GM12878 (cell line): ENCODE data around the gene EIF2A. TPM values are rescaled to one million over a fixed set of nuclear protein-coding genes. Genes with fewer than 3 reads are reported as not detected.

Experiments
- HDGF ChIP-seq: fragments of 450-650 bp; IDR thresholded peaks from 2 replicates; pipeline ENCODE4 v1.6.1; 2016; ENCODE audit warnings: antibody characterized with exemption
- MEF2A ChIP-seq: IDR thresholded peaks from 2 replicates; pipeline ENCODE4 v1.6.1; 2011; ENCODE audit warnings: low read depth, mild to moderate bottlenecking, low read length, moderate library complexity; ENCODE audit not compliant: insufficient read depth
- NFYA ChIP-seq: IDR thresholded peaks from 2 replicates; pipeline ENCODE4 v1.6.1; 2011; ENCODE audit warnings: low read depth, mild to moderate bottlenecking, low read length, improper control_type of control experiment, borderline replicate concordance
- POLR2A ChIP-seq: IDR thresholded peaks from 2 replicates; pipeline ENCODE4 v1.6.1; 2011; ENCODE audit warnings: low read depth, mild to moderate bottlenecking, low read length
- SMARCA5 ChIP-seq: fragments of 450-650 bp; IDR thresholded peaks from 2 replicates; pipeline ENCODE4 v1.6.1; 2017; ENCODE audit warnings: mild to moderate bottlenecking
- SP1 ChIP-seq: IDR thresholded peaks from one replicate; pipeline ENCODE4 v1.6.1; 2011; ENCODE audit warnings: low read depth, low read length
- WRNIP1 ChIP-seq: IDR thresholded peaks from 2 replicates; pipeline ENCODE4 v1.6.1; 2011; ENCODE audit warnings: low read depth, low read length, improper control_type of control experiment, borderline replicate concordance
- YY1 ChIP-seq: IDR thresholded peaks from 2 replicates; pipeline ENCODE4 v1.6.1; 2011; ENCODE audit warnings: low read depth, mild to moderate bottlenecking, low read length
- ZZZ3 ChIP-seq: IDR thresholded peaks from 2 replicates; pipeline ENCODE4 v1.6.1; 2011; ENCODE audit warnings: low read depth; ENCODE audit not compliant: control insufficient read depth, insufficient read length
- polyA plus RNA-seq, 11 experiments: library from polyadenylated mRNA; depleted of rRNA in 4 of 11; unstranded in 6 of 11; stranded (reverse) in 5 of 11; fragments of >200 nt; fragmentation: Nextera tagmentation in 4 of 11; fragmentation: Illumina TruSeq in 1 of 11; extraction: Ambion mirVana in 4 of 11; extraction: Trizol in 1 of 11; gene quantifications; 1 replicate in 1 of 11; 2 replicates in 10 of 11; pipeline versions ENCODE4 v1.2.1 to v1.2.3, GENCODE V29; 2011 to 2016; ENCODE audit warnings: inconsistent platforms in 2 of 11, missing spikeins in 2 of 11, low read depth in 1 of 11
- total RNA-seq, 4 experiments: library from RNA; depleted of rRNA in 3 of 4; stranded (reverse); fragments of >200 nt in 3 of 4; fragmentation: Illumina TruSeq in 1 of 4; extraction: Trizol in 1 of 4; gene quantifications; 2 replicates each; pipeline versions ENCODE4 v1.2.1 to v1.2.3, GENCODE V29; 2013 to 2021
- TF ChIP-seq, protein P1 (sequence below): fragments of 450-650 bp; conservative IDR thresholded peaks from 2 replicates; pipeline ENCODE4 v1.6.1; 2017; ENCODE audit warnings: mild to moderate bottlenecking, moderate library complexity
- TF ChIP-seq, protein P2 (sequence below): IDR thresholded peaks from 2 replicates; pipeline ENCODE4 v1.6.1; 2012; ENCODE audit warnings: low read depth, low read length, improper control_type of control experiment
- TF ChIP-seq, protein P3 (sequence below): fragments of 450-650 bp; IDR thresholded peaks from 2 replicates; pipeline ENCODE4 v1.6.1; 2017; ENCODE audit warnings: mild to moderate bottlenecking, moderate library complexity
- TF ChIP-seq, protein P4 (sequence below): fragments of 450-650 bp; IDR thresholded peaks from 2 replicates; pipeline ENCODE4 v1.6.1; 2017; ENCODE audit warnings: borderline replicate concordance
- TF ChIP-seq, protein P5 (sequence below): fragments of 450-650 bp; IDR thresholded peaks from 2 replicates; pipeline ENCODE4 v1.6.1; 2017; ENCODE audit warnings: mild to moderate bottlenecking, low read depth, inconsistent platforms; ENCODE audit not compliant: poor library complexity, severe bottlenecking
- TF ChIP-seq, protein P6 (sequence below): IDR thresholded peaks from 2 replicates; pipeline ENCODE4 v1.6.1; 2011; ENCODE audit warnings: low read depth, mild to moderate bottlenecking, low read length, moderate library complexity, borderline replicate concordance; ENCODE audit errors: extremely low read depth

The EIF2A gene
- total and polyA plus RNA-seq, 10 of the 15 experiments (the other 5 are each of a cell fraction or from before 2014, with no cell fraction given) = 85.4 to 211 (median 136) TPM

DNA sequence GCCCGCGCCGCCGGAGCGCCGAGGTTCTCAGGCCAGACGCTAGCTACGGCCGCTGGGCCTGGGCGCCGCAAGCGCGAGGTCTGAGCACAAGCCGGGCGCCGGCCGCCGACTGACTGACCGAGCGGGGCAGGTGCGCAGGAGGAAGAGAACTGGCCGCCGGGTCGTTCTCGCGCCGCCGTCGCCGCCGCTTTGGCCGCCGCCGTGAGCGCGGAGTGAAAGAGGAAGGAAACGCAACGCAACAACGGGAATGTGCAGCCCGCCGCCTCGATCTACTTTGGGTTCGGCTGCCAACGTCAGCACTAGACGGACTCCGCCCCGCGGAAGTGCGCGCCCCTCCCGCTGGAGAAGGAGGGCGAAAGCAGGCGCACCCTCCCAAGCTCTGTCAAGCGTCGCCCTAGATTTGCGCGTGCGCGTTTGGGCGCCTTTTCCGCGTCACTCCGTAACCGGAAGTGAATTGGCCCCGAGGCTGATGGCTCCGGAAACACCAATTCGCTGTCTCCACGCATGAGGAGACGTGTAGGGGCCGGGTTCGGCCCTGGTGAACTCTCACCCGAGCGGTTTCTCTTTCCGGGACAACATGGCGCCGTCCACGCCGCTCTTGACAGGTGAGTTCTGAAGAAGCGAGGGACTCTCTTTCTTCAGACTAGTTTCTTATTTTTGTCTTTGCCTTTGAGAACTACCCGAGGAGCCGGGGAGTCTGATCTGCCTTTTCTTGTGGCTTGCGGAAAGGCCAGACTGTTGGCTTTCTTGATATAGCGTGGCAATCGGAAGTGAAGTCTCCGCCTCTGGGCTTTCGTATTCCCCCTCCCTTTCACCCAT is at the start of gene EIF2A, which contains the start of gene SERP1 (continued):
- TF ChIP-seq, protein P1, sequence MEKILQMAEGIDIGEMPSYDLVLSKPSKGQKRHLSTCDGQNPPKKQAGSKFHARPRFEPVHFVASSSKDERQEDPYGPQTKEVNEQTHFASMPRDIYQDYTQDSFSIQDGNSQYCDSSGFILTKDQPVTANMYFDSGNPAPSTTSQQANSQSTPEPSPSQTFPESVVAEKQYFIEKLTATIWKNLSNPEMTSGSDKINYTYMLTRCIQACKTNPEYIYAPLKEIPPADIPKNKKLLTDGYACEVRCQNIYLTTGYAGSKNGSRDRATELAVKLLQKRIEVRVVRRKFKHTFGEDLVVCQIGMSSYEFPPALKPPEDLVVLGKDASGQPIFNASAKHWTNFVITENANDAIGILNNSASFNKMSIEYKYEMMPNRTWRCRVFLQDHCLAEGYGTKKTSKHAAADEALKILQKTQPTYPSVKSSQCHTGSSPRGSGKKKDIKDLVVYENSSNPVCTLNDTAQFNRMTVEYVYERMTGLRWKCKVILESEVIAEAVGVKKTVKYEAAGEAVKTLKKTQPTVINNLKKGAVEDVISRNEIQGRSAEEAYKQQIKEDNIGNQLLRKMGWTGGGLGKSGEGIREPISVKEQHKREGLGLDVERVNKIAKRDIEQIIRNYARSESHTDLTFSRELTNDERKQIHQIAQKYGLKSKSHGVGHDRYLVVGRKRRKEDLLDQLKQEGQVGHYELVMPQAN = peak; percentile 95
- TF ChIP-seq, protein P2, sequence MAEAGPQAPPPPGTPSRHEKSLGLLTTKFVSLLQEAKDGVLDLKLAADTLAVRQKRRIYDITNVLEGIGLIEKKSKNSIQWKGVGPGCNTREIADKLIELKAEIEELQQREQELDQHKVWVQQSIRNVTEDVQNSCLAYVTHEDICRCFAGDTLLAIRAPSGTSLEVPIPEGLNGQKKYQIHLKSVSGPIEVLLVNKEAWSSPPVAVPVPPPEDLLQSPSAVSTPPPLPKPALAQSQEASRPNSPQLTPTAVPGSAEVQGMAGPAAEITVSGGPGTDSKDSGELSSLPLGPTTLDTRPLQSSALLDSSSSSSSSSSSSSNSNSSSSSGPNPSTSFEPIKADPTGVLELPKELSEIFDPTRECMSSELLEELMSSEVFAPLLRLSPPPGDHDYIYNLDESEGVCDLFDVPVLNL = no peak
- TF ChIP-seq HDGF (peak; percentile 84), MEF2A (peak; percentile 6; the same call in 1 of the 2 replicates), SMARCA5 (peak; percentile 85; the same call in 1 of the 2 replicates), POLR2A (peak; percentile 97), WRNIP1 (no peak), ZZZ3 (no peak), YY1 (peak; percentile 99), NFYA (no peak), SP1 (peak; percentile 47)
- TF ChIP-seq, protein P3, sequence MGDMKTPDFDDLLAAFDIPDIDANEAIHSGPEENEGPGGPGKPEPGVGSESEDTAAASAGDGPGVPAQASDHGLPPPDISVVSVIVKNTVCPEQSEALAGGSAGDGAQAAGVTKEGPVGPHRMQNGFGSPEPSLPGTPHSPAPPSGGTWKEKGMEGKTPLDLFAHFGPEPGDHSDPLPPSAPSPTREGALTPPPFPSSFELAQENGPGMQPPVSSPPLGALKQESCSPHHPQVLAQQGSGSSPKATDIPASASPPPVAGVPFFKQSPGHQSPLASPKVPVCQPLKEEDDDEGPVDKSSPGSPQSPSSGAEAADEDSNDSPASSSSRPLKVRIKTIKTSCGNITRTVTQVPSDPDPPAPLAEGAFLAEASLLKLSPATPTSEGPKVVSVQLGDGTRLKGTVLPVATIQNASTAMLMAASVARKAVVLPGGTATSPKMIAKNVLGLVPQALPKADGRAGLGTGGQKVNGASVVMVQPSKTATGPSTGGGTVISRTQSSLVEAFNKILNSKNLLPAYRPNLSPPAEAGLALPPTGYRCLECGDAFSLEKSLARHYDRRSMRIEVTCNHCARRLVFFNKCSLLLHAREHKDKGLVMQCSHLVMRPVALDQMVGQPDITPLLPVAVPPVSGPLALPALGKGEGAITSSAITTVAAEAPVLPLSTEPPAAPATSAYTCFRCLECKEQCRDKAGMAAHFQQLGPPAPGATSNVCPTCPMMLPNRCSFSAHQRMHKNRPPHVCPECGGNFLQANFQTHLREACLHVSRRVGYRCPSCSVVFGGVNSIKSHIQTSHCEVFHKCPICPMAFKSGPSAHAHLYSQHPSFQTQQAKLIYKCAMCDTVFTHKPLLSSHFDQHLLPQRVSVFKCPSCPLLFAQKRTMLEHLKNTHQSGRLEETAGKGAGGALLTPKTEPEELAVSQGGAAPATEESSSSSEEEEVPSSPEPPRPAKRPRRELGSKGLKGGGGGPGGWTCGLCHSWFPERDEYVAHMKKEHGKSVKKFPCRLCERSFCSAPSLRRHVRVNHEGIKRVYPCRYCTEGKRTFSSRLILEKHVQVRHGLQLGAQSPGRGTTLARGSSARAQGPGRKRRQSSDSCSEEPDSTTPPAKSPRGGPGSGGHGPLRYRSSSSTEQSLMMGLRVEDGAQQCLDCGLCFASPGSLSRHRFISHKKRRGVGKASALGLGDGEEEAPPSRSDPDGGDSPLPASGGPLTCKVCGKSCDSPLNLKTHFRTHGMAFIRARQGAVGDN = peak; percentile 46
- TF ChIP-seq, protein P4, sequence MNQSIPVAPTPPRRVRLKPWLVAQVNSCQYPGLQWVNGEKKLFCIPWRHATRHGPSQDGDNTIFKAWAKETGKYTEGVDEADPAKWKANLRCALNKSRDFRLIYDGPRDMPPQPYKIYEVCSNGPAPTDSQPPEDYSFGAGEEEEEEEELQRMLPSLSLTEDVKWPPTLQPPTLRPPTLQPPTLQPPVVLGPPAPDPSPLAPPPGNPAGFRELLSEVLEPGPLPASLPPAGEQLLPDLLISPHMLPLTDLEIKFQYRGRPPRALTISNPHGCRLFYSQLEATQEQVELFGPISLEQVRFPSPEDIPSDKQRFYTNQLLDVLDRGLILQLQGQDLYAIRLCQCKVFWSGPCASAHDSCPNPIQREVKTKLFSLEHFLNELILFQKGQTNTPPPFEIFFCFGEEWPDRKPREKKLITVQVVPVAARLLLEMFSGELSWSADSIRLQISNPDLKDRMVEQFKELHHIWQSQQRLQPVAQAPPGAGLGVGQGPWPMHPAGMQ = no peak
- TF ChIP-seq, protein P5, sequence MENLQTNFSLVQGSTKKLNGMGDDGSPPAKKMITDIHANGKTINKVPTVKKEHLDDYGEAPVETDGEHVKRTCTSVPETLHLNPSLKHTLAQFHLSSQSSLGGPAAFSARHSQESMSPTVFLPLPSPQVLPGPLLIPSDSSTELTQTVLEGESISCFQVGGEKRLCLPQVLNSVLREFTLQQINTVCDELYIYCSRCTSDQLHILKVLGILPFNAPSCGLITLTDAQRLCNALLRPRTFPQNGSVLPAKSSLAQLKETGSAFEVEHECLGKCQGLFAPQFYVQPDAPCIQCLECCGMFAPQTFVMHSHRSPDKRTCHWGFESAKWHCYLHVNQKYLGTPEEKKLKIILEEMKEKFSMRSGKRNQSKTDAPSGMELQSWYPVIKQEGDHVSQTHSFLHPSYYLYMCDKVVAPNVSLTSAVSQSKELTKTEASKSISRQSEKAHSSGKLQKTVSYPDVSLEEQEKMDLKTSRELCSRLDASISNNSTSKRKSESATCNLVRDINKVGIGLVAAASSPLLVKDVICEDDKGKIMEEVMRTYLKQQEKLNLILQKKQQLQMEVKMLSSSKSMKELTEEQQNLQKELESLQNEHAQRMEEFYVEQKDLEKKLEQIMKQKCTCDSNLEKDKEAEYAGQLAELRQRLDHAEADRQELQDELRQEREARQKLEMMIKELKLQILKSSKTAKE = peak; percentile 81
- TF ChIP-seq, protein P6, sequence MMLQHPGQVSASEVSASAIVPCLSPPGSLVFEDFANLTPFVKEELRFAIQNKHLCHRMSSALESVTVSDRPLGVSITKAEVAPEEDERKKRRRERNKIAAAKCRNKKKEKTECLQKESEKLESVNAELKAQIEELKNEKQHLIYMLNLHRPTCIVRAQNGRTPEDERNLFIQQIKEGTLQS = peak; percentile 58; the same call in 1 of the 2 replicates
